ENCODE results near the gene LRPAP1.

The LRPAP1 gene

GRCh38 chr4:3520276-3520675 is 11.9 kb downstream of the LRPAP1 start:
- no peak overlapping the region for H3K9ac ChIP-seq (ENCODE audit: low read depth in 1 of 2, low read length in 2 of 2)
- H3K4me3 ChIP-seq (ENCODE audit: low read length in 2 of 2): no peak overlapping the region
- H3K9me3 ChIP-seq (ENCODE audit: control insufficient read depth in 2 of 2, low read length in 2 of 2): no peaks in the 10 kb centered on the region
- no peaks in the 10 kb centered on the region for H3K27me3 ChIP-seq (ENCODE audit: control insufficient read depth in 2 of 2, insufficient read depth in 2 of 2, low read length in 2 of 2)
- peaks cover 71 to 77% of the 10 kb centered on the region in 2 donors for H3K36me3 ChIP-seq (ENCODE audit: control insufficient read depth in 2 of 2, insufficient read depth in 2 of 2, low read length in 2 of 2)
- no peaks in the 10 kb centered on the region for H3K4me1 ChIP-seq (ENCODE audit: control insufficient read depth in 2 of 2, insufficient read depth in 2 of 2, low read length in 2 of 2)
- no peak overlapping the region for H3K27ac ChIP-seq (ENCODE audit: low read depth in 2 of 2, low read length in 2 of 2)

- no peak overlapping the region for H3K27ac ChIP-seq (ENCODE audit: low read depth in 2 of 2, low read length in 2 of 2)
- H3K4me3 ChIP-seq (ENCODE audit: low read length in 2 of 2): no peak overlapping the region
- no peak overlapping the region for H3K9ac ChIP-seq (ENCODE audit: low read depth in 1 of 2, low read length in 2 of 2)
- peaks cover 71 to 75% of the 10 kb centered on the region in 2 donors for H3K36me3 ChIP-seq (ENCODE audit: control insufficient read depth in 2 of 2, insufficient read depth in 2 of 2, low read length in 2 of 2)
- no peaks in the 10 kb centered on the region for H3K9me3 ChIP-seq (ENCODE audit: control insufficient read depth in 2 of 2, low read length in 2 of 2)
- H3K4me1 ChIP-seq (ENCODE audit: control insufficient read depth in 2 of 2, insufficient read depth in 2 of 2, low read length in 2 of 2): no peaks in the 10 kb centered on the region
- no peaks in the 10 kb centered on the region for H3K27me3 ChIP-seq (ENCODE audit: control insufficient read depth in 2 of 2, insufficient read depth in 2 of 2, low read length in 2 of 2)
Observed at GRCh38 chr4:3519468-3520264, 12.6 kb downstream of the LRPAP1 start.

GRCh38 chr4:3518941-3519340 is 13.3 kb downstream of the LRPAP1 start:
- no peak overlapping the region for H3K4me3 ChIP-seq (ENCODE audit: low read length in 2 of 2)
- no peaks in the 10 kb centered on the region for H3K9me3 ChIP-seq (ENCODE audit: control insufficient read depth in 2 of 2, low read length in 2 of 2)
- no peaks in the 10 kb centered on the region for H3K27me3 ChIP-seq (ENCODE audit: control insufficient read depth in 2 of 2, insufficient read depth in 2 of 2, low read length in 2 of 2)
- H3K9ac ChIP-seq (ENCODE audit: low read depth in 1 of 2, low read length in 2 of 2): no peak overlapping the region
- H3K4me1 ChIP-seq (ENCODE audit: control insufficient read depth in 2 of 2, insufficient read depth in 2 of 2, low read length in 2 of 2): no peaks in the 10 kb centered on the region
- peaks cover 71% of the 10 kb centered on the region in 2 donors for H3K36me3 ChIP-seq (ENCODE audit: control insufficient read depth in 2 of 2, insufficient read depth in 2 of 2, low read length in 2 of 2)
- H3K27ac ChIP-seq (ENCODE audit: low read depth in 2 of 2, low read length in 2 of 2): no peak overlapping the region

GRCh38 chr4:3518511-3518880 is 13.7 kb downstream of the LRPAP1 start:
- Histone ChIP-seq H3K27ac (ENCODE audit: low read depth in 2 of 2, low read length in 2 of 2) (no peak overlapping the region), H3K9ac (ENCODE audit: low read depth in 1 of 2, low read length in 2 of 2) (no peak overlapping the region), H3K9me3 (ENCODE audit: control insufficient read depth in 2 of 2, low read length in 2 of 2) (no peaks in the 10 kb centered on the region), H3K4me1 (ENCODE audit: control insufficient read depth in 2 of 2, insufficient read depth in 2 of 2, low read length in 2 of 2) (no peaks in the 10 kb centered on the region), H3K36me3 (ENCODE audit: control insufficient read depth in 2 of 2, insufficient read depth in 2 of 2, low read length in 2 of 2) (peaks cover 69 to 73% of the 10 kb centered on the region in 2 donors), H3K27me3 (ENCODE audit: control insufficient read depth in 2 of 2, insufficient read depth in 2 of 2, low read length in 2 of 2) (no peaks in the 10 kb centered on the region), H3K4me3 (ENCODE audit: low read length in 2 of 2) (no peak overlapping the region)

GRCh38 chr4:3517731-3518510 is 14.3 kb downstream of the LRPAP1 start:
- Histone ChIP-seq H3K4me3 (ENCODE audit: low read length in 2 of 2) (no peak overlapping the region), H3K27me3 (ENCODE audit: control insufficient read depth in 2 of 2, insufficient read depth in 2 of 2, low read length in 2 of 2) (no peaks in the 10 kb centered on the region), H3K27ac (ENCODE audit: low read depth in 2 of 2, low read length in 2 of 2) (no peak overlapping the region), H3K36me3 (ENCODE audit: control insufficient read depth in 2 of 2, insufficient read depth in 2 of 2, low read length in 2 of 2) (peaks cover 68 to 72% of the 10 kb centered on the region in 2 donors), H3K9me3 (ENCODE audit: control insufficient read depth in 2 of 2, low read length in 2 of 2) (no peaks in the 10 kb centered on the region), H3K9ac (ENCODE audit: low read depth in 1 of 2, low read length in 2 of 2) (no peak overlapping the region), H3K4me1 (ENCODE audit: control insufficient read depth in 2 of 2, insufficient read depth in 2 of 2, low read length in 2 of 2) (no peaks in the 10 kb centered on the region)

- H3K36me3 ChIP-seq (ENCODE audit: control insufficient read depth in 2 of 2, insufficient read depth in 2 of 2, low read length in 2 of 2): peaks cover 70 to 78% of the 10 kb centered on the region in 2 donors
- no peaks in the 10 kb centered on the region for H3K9me3 ChIP-seq (ENCODE audit: control insufficient read depth in 2 of 2, low read length in 2 of 2)
- H3K27ac ChIP-seq (ENCODE audit: low read depth in 2 of 2, low read length in 2 of 2): no peak overlapping the region
- H3K27me3 ChIP-seq (ENCODE audit: control insufficient read depth in 2 of 2, insufficient read depth in 2 of 2, low read length in 2 of 2): no peaks in the 10 kb centered on the region
- H3K4me3 ChIP-seq (ENCODE audit: low read length in 2 of 2): no peak overlapping the region
- H3K4me1 ChIP-seq (ENCODE audit: control insufficient read depth in 2 of 2, insufficient read depth in 2 of 2, low read length in 2 of 2): no peaks in the 10 kb centered on the region
- H3K9ac ChIP-seq (ENCODE audit: low read depth in 1 of 2, low read length in 2 of 2): no peak overlapping the region
Observed at GRCh38 chr4:3516836-3517730, 15.1 kb downstream of the LRPAP1 start.

- Histone ChIP-seq H3K27ac (ENCODE audit: low read depth in 2 of 2, low read length in 2 of 2) (no peak overlapping the region), H3K9ac (ENCODE audit: low read depth in 1 of 2, low read length in 2 of 2) (no peak overlapping the region), H3K4me1 (ENCODE audit: control insufficient read depth in 2 of 2, insufficient read depth in 2 of 2, low read length in 2 of 2) (no peaks in the 10 kb centered on the region), H3K9me3 (ENCODE audit: control insufficient read depth in 2 of 2, low read length in 2 of 2) (no peaks in the 10 kb centered on the region), H3K27me3 (ENCODE audit: control insufficient read depth in 2 of 2, insufficient read depth in 2 of 2, low read length in 2 of 2) (no peaks in the 10 kb centered on the region), H3K4me3 (ENCODE audit: low read length in 2 of 2) (no peak overlapping the region), H3K36me3 (ENCODE audit: control insufficient read depth in 2 of 2, insufficient read depth in 2 of 2, low read length in 2 of 2) (peaks cover 70 to 79% of the 10 kb centered on the region in 2 donors)
Observed at GRCh38 chr4:3516061-3516835, 16.0 kb downstream of the LRPAP1 start.

- Histone ChIP-seq H3K36me3 (ENCODE audit: control insufficient read depth in 2 of 2, insufficient read depth in 2 of 2, low read length in 2 of 2) (peaks cover 70 to 81% of the 10 kb centered on the region in 2 donors), H3K27me3 (ENCODE audit: control insufficient read depth in 2 of 2, insufficient read depth in 2 of 2, low read length in 2 of 2) (no peaks in the 10 kb centered on the region), H3K9me3 (ENCODE audit: control insufficient read depth in 2 of 2, low read length in 2 of 2) (no peaks in the 10 kb centered on the region), H3K4me3 (ENCODE audit: low read length in 2 of 2) (no peak overlapping the region), H3K9ac (ENCODE audit: low read depth in 1 of 2, low read length in 2 of 2) (no peak overlapping the region), H3K4me1 (ENCODE audit: control insufficient read depth in 2 of 2, insufficient read depth in 2 of 2, low read length in 2 of 2) (no peaks in the 10 kb centered on the region), H3K27ac (ENCODE audit: low read depth in 2 of 2, low read length in 2 of 2) (no peak overlapping the region)
Observed at GRCh38 chr4:3515646-3516045, 16.6 kb downstream of the LRPAP1 start.

- Histone ChIP-seq H3K36me3 (ENCODE audit: control insufficient read depth in 2 of 2, insufficient read depth in 2 of 2, low read length in 2 of 2) (peaks cover 73 to 78% of the 10 kb centered on the region in 2 donors), H3K4me3 (ENCODE audit: low read length in 2 of 2) (no peak overlapping the region), H3K4me1 (ENCODE audit: control insufficient read depth in 2 of 2, insufficient read depth in 2 of 2, low read length in 2 of 2) (no peaks in the 10 kb centered on the region), H3K9ac (ENCODE audit: low read depth in 1 of 2, low read length in 2 of 2) (no peak overlapping the region), H3K27ac (ENCODE audit: low read depth in 2 of 2, low read length in 2 of 2) (no peak overlapping the region), H3K27me3 (ENCODE audit: control insufficient read depth in 2 of 2, insufficient read depth in 2 of 2, low read length in 2 of 2) (no peaks in the 10 kb centered on the region), H3K9me3 (ENCODE audit: control insufficient read depth in 2 of 2, low read length in 2 of 2) (no peaks in the 10 kb centered on the region)
Observed at GRCh38 chr4:3514806-3515501, 17.3 kb downstream of the LRPAP1 start.

Data from mucosa of rectum (tissue), 2 donors.